A673 (cell line): Measurements from ENCODE around the gene CARD9. TPM values are rescaled to one million over a fixed set of nuclear protein-coding genes. Genes with fewer than 3 reads are reported as not detected.

ENCODE experiments used
- BruUV-seq: library from RNA; stranded (reverse); fragments of 400-500 nt; replicated peaks from 2 replicates; lab custom pipeline; 2021; lab: Mats Ljungman, UMichigan
- CTCF ChIA-PET: fragments of 300-600 bp; sonication (Branson Sonifier 250); formaldehyde crosslinking; loops from one replicate; lab custom pipeline; 2022; ENCODE audit warnings: antibody characterized with exemption; lab: Charles Lee
- POLR2A ChIA-PET: fragments of 300-600 bp; sonication (Branson Sonifier 250); formaldehyde crosslinking; loops from one replicate; lab custom pipeline; 2022; ENCODE audit warnings: antibody characterized with exemption; ENCODE audit not compliant: low non-redundant PET; lab: Charles Lee
- DNase-seq: peaks from one replicate; pipeline ENCODE4 v3.0.0-alpha.2; 2015; ENCODE audit warnings: low spot score
- H3K27ac ChIP-seq: fragments of 200-600 bp; sonication (generic); 2 replicates; pipeline ENCODE4 v1.5.1; 2016; ENCODE audit warnings: mixed run types, low read depth, mild to moderate bottlenecking, mixed read lengths, antibody characterized with exemption, low read length; ENCODE audit not compliant: poor library complexity, severe bottlenecking
- H3K27me3 ChIP-seq: fragments of 200-600 bp; sonication (generic); replicated peaks from 2 replicates; pipeline ENCODE4 v1.6.1; 2017; ENCODE audit warnings: mixed run types, low read depth, mild to moderate bottlenecking, mixed read lengths, antibody characterized with exemption, low read length; ENCODE audit not compliant: insufficient read depth, poor library complexity
- H3K36me3 ChIP-seq: fragments of 200-600 bp; sonication (generic); 2 replicates; pipeline ENCODE4 v1.6.1; 2016; ENCODE audit warnings: mixed run types, mild to moderate bottlenecking, mixed read lengths, antibody characterized with exemption, low read length; ENCODE audit not compliant: insufficient read depth, poor library complexity, severe bottlenecking
- H3K4me1 ChIP-seq: fragments of 200-600 bp; sonication (generic); 2 replicates; pipeline ENCODE4 v1.6.1; 2017; ENCODE audit warnings: mixed run types, mild to moderate bottlenecking, mixed read lengths, antibody characterized with exemption, low read length; ENCODE audit not compliant: insufficient read depth, poor library complexity, severe bottlenecking
- H3K4me3 ChIP-seq: fragments of 200-600 bp; sonication (generic); 2 replicates; pipeline ENCODE4 v1.5.1; 2016; ENCODE audit warnings: low read depth, mixed run types, mild to moderate bottlenecking, mixed read lengths, low read length; ENCODE audit not compliant: poor library complexity, severe bottlenecking
- H3K9me3 ChIP-seq: fragments of 200-600 bp; sonication (generic); 2 replicates; pipeline ENCODE4 v1.6.1; 2016; ENCODE audit warnings: mixed run types, low read depth, mild to moderate bottlenecking, mixed read lengths, antibody characterized with exemption, low read length; ENCODE audit not compliant: poor library complexity, severe bottlenecking
- EZH2 ChIP-seq: fragments of 200-600 bp; sonication (generic); IDR thresholded peaks from 2 replicates; pipeline ENCODE4 v1.6.1; 2017; ENCODE audit warnings: borderline replicate concordance, low read depth, mild to moderate bottlenecking, mixed read lengths, antibody characterized with exemption, low read length; ENCODE audit not compliant: poor library complexity, severe bottlenecking
- intact Hi-C: fragments of 100-400 bp; cut with micrococcal nuclease; formaldehyde crosslinking; loops from one replicate; pipeline ENCODE4 v1.10.0; 2022; ENCODE audit not compliant: unreplicated experiment
- total RNA-seq: library from RNA; stranded (reverse); gene quantifications from 2 replicates; pipeline ENCODE4 v1.2.3, GENCODE V29; 2021
- TF ChIP-seq, protein P1 (sequence below): fragments of 300-800, 200-600 bp; sonication (generic); conservative IDR thresholded peaks from 2 replicates; pipeline ENCODE4 v1.5.1; 2017; ENCODE audit warnings: low read depth, mild to moderate bottlenecking, antibody characterized with exemption, low read length, moderate library complexity, mixed read lengths

Gene CARD9
- total RNA-seq, 1 experiment from 2014 or later = 5.4 TPM

GRCh38 chr9:136314056-136314416 is 59.4 kb downstream of the CARD9 start:
- ChIA-PET POLR2A (no interaction called here), CTCF (no interaction called here)
- Histone ChIP-seq H3K27me3 (no peaks in the 10 kb centered on the region), H3K27ac (no peak overlapping the region), H3K4me3 (no peak overlapping the region), H3K4me1 (peaks cover 12% of the 10 kb centered on the region), H3K9me3 (peaks cover 11% of the 10 kb centered on the region), H3K36me3 (no peaks in the 10 kb centered on the region)
- no peak for DNase-seq
- TF ChIP-seq, protein P1, sequence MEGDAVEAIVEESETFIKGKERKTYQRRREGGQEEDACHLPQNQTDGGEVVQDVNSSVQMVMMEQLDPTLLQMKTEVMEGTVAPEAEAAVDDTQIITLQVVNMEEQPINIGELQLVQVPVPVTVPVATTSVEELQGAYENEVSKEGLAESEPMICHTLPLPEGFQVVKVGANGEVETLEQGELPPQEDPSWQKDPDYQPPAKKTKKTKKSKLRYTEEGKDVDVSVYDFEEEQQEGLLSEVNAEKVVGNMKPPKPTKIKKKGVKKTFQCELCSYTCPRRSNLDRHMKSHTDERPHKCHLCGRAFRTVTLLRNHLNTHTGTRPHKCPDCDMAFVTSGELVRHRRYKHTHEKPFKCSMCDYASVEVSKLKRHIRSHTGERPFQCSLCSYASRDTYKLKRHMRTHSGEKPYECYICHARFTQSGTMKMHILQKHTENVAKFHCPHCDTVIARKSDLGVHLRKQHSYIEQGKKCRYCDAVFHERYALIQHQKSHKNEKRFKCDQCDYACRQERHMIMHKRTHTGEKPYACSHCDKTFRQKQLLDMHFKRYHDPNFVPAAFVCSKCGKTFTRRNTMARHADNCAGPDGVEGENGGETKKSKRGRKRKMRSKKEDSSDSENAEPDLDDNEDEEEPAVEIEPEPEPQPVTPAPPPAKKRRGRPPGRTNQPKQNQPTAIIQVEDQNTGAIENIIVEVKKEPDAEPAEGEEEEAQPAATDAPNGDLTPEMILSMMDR = no peak
- no peak for TF ChIP-seq EZH2
- intact Hi-C loops = no loop called here
- BruUV-seq = no TSS peak

Other genes with a start within 250 kb of the CARD9 start
- 0.11 TPM in 1 of 2 replicates, not detected in the other for gene LHX3, start 168.5 kb downstream of the CARD9 start, total RNA-seq
- 38.0 and 43.7 TPM in 2 replicates for gene QSOX2, start 127.9 kb downstream of the CARD9 start, total RNA-seq
- gene CCDC187, start 69.6 kb downstream of the CARD9 start, total RNA-seq = not detected in 2 replicates
- gene GPSM1, start 46.1 kb downstream of the CARD9 start, total RNA-seq = 36.4 and 48.5 TPM in 2 replicates
- gene DNLZ, start 9.9 kb downstream of the CARD9 start, total RNA-seq = 32.7 and 37.3 TPM in 2 replicates
- gene SNAPC4, start 26.5 kb upstream of the CARD9 start, total RNA-seq = 22.9 and 24.8 TPM in 2 replicates
- 135 and 146 TPM in 2 replicates for gene ENTR1, start 36.9 kb upstream of the CARD9 start, total RNA-seq
- 84.1 and 94.8 TPM in 2 replicates for gene PMPCA, start 37.0 kb upstream of the CARD9 start, total RNA-seq
- 26.2 and 27.7 TPM in 2 replicates for gene INPP5E, start 66.2 kb upstream of the CARD9 start, total RNA-seq
- 72.9 and 73.7 TPM in 2 replicates for gene SEC16A, start 109.4 kb upstream of the CARD9 start, total RNA-seq
- gene NOTCH1, start 172.4 kb upstream of the CARD9 start, total RNA-seq = 37.2 and 50.2 TPM in 2 replicates